ENCODE results near the gene CAST. TPM values are rescaled to one million over a fixed set of nuclear protein-coding genes. Genes with fewer than 3 reads are reported as not detected.

Gene CAST
- polyA plus RNA-seq, 2 of the 4 experiments (the other 2 are of a cell fraction) = 163 to 257 TPM

GRCh38 chr5:96745025-96745424, 82.8 kb downstream of the CAST start:
- H3K27ac ChIP-seq = no peak overlapping the region
- WGBS (ENCODE audit: missing lambda C conversion rate) = 93% methylated on average over 5 of the region's 5 CpGs
- POLR2A ChIA-PET = no interaction called here
- no peak overlapping the region for H3K4me3 ChIP-seq
- CTCF ChIA-PET = interaction anchor here (0.6 to 1.8 kb wide), 5 partner anchors 18 to 418 kb away, joined by 3 to 6 read pairs (median 3); no protein-coding TSS in a partner anchor
- no peak for ATAC-seq
- no peak for DNase-seq (ENCODE audit: low read depth in 1 of 2, low spot score in 1 of 2)
- peaks cover 7% of the 10 kb centered on the region for H3K4me1 ChIP-seq
- FAIRE-seq = no peak
- TF ChIP-seq FOSL2 (IDR thresholded peaks at IDR 0.05) (no peak), FOSL2 (CRISPR knock-in tag; IDR thresholded peaks at IDR 0.05) (no peak), BCL3 (IDR thresholded peaks at IDR 0.05) (no peak), GATA3 (IDR thresholded peaks at IDR 0.05; ENCODE audit: borderline replicate concordance) (no peak), E2F6 (IDR thresholded peaks at IDR 0.05; ENCODE audit: borderline replicate concordance, low read depth) (no peak), KDM1A (IDR thresholded peaks at IDR 0.05; ENCODE audit: low read depth) (no peak), TP53 (CRISPR knock-in tag; IDR thresholded peaks at IDR 0.05) (no peak), USF2 (IDR thresholded peaks at IDR 0.05) (no peak)
- H3K4me2 ChIP-seq = no peak overlapping the region
- no peaks in the 10 kb centered on the region for H3K9me3 ChIP-seq

GRCh38 chr5:96745844-96746531, 83.8 kb downstream of the CAST start:
- ChIA-PET POLR2A (no interaction called here), CTCF (interaction anchor here (0.8 to 1.8 kb wide), 5 partner anchors 18 to 419 kb away, joined by 3 to 6 read pairs (median 4); no protein-coding TSS in a partner anchor)
- no peak for TF ChIP-seq NFE2L2 (conservative IDR thresholded peaks at IDR 0.05; ENCODE audit: low read length)
- TF ChIP-seq KDM5A (IDR thresholded peaks at IDR 0.05) = no peak
- DNase-seq (ENCODE audit: low read depth in 1 of 2, low spot score in 1 of 2) (no peak), FAIRE-seq (no peak), ATAC-seq (no peak)
- peaks cover 7% of the 10 kb centered on the region for H3K4me1 ChIP-seq
- no peak overlapping the region for H3K4me2 ChIP-seq
- 85% methylated on average over 5 of the region's 5 CpGs for WGBS (ENCODE audit: missing lambda C conversion rate)
- no peak overlapping the region for H3K4me3 ChIP-seq
- H3K27ac ChIP-seq = no peak overlapping the region
- H3K9me3 ChIP-seq = no peaks in the 10 kb centered on the region

- no peak for FAIRE-seq
Measured at GRCh38 chr5:96747720-96748119, 85.5 kb downstream of the CAST start.

More at GRCh38 chr5:96747720-96748119, 85.5 kb downstream of the CAST start:
- ChIA-PET POLR2A (no interaction called here), CTCF (interaction anchor here (1.5 kb wide), 1 partner anchor 19 kb away, joined by 4 read pairs; no protein-coding TSS in a partner anchor)
- no peak for TF ChIP-seq RARB (CRISPR knock-in tag; IDR thresholded peaks at IDR 0.05)
- no peak for TF ChIP-seq HOXB5 (CRISPR knock-in tag; IDR thresholded peaks at IDR 0.05)
- no peak for TF ChIP-seq ZFP36 (IDR thresholded peaks at IDR 0.05; ENCODE audit: borderline replicate concordance, partially characterized antibody)
- no peak for TF ChIP-seq TP53 (CRISPR knock-in tag; IDR thresholded peaks at IDR 0.05)
- no peak for TF ChIP-seq FOSB (CRISPR knock-in tag; IDR thresholded peaks at IDR 0.05)
- TF ChIP-seq FOXS1 (CRISPR knock-in tag; IDR thresholded peaks at IDR 0.05) = no peak
- no peak for TF ChIP-seq BCL3 (IDR thresholded peaks at IDR 0.05)
- no peak for TF ChIP-seq GATA3 (IDR thresholded peaks at IDR 0.05; ENCODE audit: borderline replicate concordance)
- TF ChIP-seq CHD2 (IDR thresholded peaks at IDR 0.05; ENCODE audit: low read length, partially characterized antibody) = no peak
- TF ChIP-seq HDAC2 (IDR thresholded peaks at IDR 0.05) = no peak
- no peak for TF ChIP-seq POLR2A (IDR thresholded peaks at IDR 0.05; ENCODE audit: low read length)
- TF ChIP-seq ELK1 (IDR thresholded peaks at IDR 0.05; ENCODE audit: low read depth, low read length) = no peak
- TF ChIP-seq CBX8 (IDR thresholded peaks at IDR 0.05) = no peak
- no peak for TF ChIP-seq EHMT2 (IDR thresholded peaks at IDR 0.05; ENCODE audit: low read depth)
- no peak for TF ChIP-seq CHD4 (IDR thresholded peaks at IDR 0.05; ENCODE audit: borderline replicate concordance)
- TF ChIP-seq CBX2 (IDR thresholded peaks at IDR 0.05; ENCODE audit: borderline replicate concordance, low read depth) = no peak
- no peak for TF ChIP-seq MAFK (IDR thresholded peaks at IDR 0.05; ENCODE audit: partially characterized antibody)
- TF ChIP-seq ATOH8 (CRISPR knock-in tag; IDR thresholded peaks at IDR 0.05; ENCODE audit: low read depth) = no peak
- H3K27ac ChIP-seq = no peak overlapping the region
- 82% methylated on average over 3 of the region's 3 CpGs for WGBS (ENCODE audit: missing lambda C conversion rate)
- no peaks in the 10 kb centered on the region for H3K9me3 ChIP-seq
- DNase-seq (ENCODE audit: low read depth in 1 of 2, low spot score in 1 of 2) = no peak
- no peak overlapping the region for H3K4me2 ChIP-seq
- H3K4me3 ChIP-seq = no peak overlapping the region
- no peak for ATAC-seq
- peaks cover 7% of the 10 kb centered on the region for H3K4me1 ChIP-seq
